ENCODE measurements around the gene DNAH8.
A peak's percentile ranks its signal among the peaks of the same experiment; 100 is the strongest.

Gene DNAH8

GRCh38 chr6:38702558-38703397 lies 12.3 kb upstream of the DNAH8 start, which contains the start of gene GLO1:
Gene GLO1 (minus strand): TSS chr6:38703145. CDS start chr6:38703054, 91 bp downstream.
- peak; percentile 99 for DNase-seq

- no peak for DNase-seq
These were observed 11.0 kb upstream of the DNAH8 start for GRCh38 chr6:38703949-38704590.

- DNase-seq = no peak
These were observed 9.2 kb upstream of the DNAH8 start for GRCh38 chr6:38705924-38706323.

- DNase-seq = no peak
These were observed 6.6 kb upstream of the DNAH8 start for GRCh38 chr6:38708496-38708895.

- DNase-seq = no peak
These were observed 1.3 kb upstream of the DNAH8 start for GRCh38 chr6:38713812-38714211.

- no peak for DNase-seq
These were observed 684 bp upstream of the DNAH8 start for GRCh38 chr6:38714239-38715015.

GRCh38 chr6:38716825-38717224 lies 1.7 kb downstream of the DNAH8 start:
- no peak for DNase-seq

GRCh38 chr6:38719358-38719757 lies 4.2 kb downstream of the DNAH8 start:
- no peak for DNase-seq

GRCh38 chr6:38720295-38720694 lies 5.2 kb downstream of the DNAH8 start:
- no peak for DNase-seq

- DNase-seq = no peak
These were observed 6.9 kb downstream of the DNAH8 start for GRCh38 chr6:38722038-38722437.

- no peak for DNase-seq
These were observed 7.7 kb downstream of the DNAH8 start for GRCh38 chr6:38722727-38723334.

GRCh38 chr6:38723783-38724182 lies 8.7 kb downstream of the DNAH8 start:
- no peak for DNase-seq

GRCh38 chr6:38724343-38724742 lies 9.2 kb downstream of the DNAH8 start:
- DNase-seq = no peak

- no peak for DNase-seq
These were observed 10.5 kb downstream of the DNAH8 start for GRCh38 chr6:38725414-38726183.

GRCh38 chr6:38728203-38728602 lies 13.1 kb downstream of the DNAH8 start:
- DNase-seq = no peak

- DNase-seq = no peak
These were observed 15.2 kb downstream of the DNAH8 start for GRCh38 chr6:38730140-38730862.

- DNase-seq = no peak
These were observed 21.8 kb downstream of the DNAH8 start for GRCh38 chr6:38736951-38737350.

GRCh38 chr6:38738261-38738660 lies 23.1 kb downstream of the DNAH8 start:
- DNase-seq = no peak

- no peak for DNase-seq
These were observed 24.4 kb downstream of the DNAH8 start for GRCh38 chr6:38739532-38739931.

- DNase-seq = no peak
These were observed 34.4 kb downstream of the DNAH8 start for GRCh38 chr6:38749473-38749872.

GRCh38 chr6:38750968-38751615 lies 36.0 kb downstream of the DNAH8 start:
- no peak for DNase-seq

Measured in islet precursor cell (in vitro differentiated cells).